Tibial nerve (tissue), 4 donors: ENCODE measurements around the gene KLK12. TPM values are rescaled to one million over a fixed set of nuclear protein-coding genes. Genes with fewer than 3 reads are reported as not detected.
A peak's percentile ranks its signal among the peaks of the same experiment; 100 is the strongest.

ENCODE experiments used
- DNase-seq, 2 donors: peaks; one replicate each; pipeline ENCODE4 v3.0.0-alpha.2; 2019; ENCODE audit warnings: low spot score in 2 of 2
- H3K27ac ChIP-seq, 4 donors: fragments of 200-600 bp; sonication (generic) in 3 of 4; one replicate each; pipeline ENCODE4 v1.5.1; 2017 to 2019; ENCODE audit warnings: mild to moderate bottlenecking in 1 of 4
- H3K27me3 ChIP-seq, 2 donors: fragments of 200-600 bp; sonication (generic) in 1 of 2; one replicate each; pipeline versions ENCODE4 v1.5.1 to v1.6.0; 2017 to 2019
- H3K36me3 ChIP-seq, 3 donors: fragments of 200-600 bp; sonication (generic); one replicate each; pipeline ENCODE4 v1.5.1; 2018 to 2019
- H3K4me1 ChIP-seq, 4 donors: fragments of 200-600 bp; sonication (generic) in 3 of 4; one replicate each; pipeline ENCODE4 v1.5.1; 2017 to 2019
- H3K4me3 ChIP-seq, 4 donors: fragments of 200-600 bp; sonication (generic) in 3 of 4; one replicate each; pipeline ENCODE4 v1.5.1; 2017 to 2019; ENCODE audit warnings: mild to moderate bottlenecking in 1 of 4, moderate library complexity in 1 of 4
- H3K9me3 ChIP-seq, 4 donors: fragments of 200-600 bp; sonication (generic) in 3 of 4; one replicate each; pipeline ENCODE4 v1.5.1; 2017 to 2019
- EP300 ChIP-seq, 2 donors: sonication (generic); formaldehyde crosslinking; IDR thresholded peaks; one replicate each; pipeline ENCODE4 v1.6.1; 2017; ENCODE audit warnings: antibody characterized with exemption in 2 of 2, mild to moderate bottlenecking in 1 of 2
- POLR2A ChIP-seq, 2 donors: fragments of 450-650 bp; IDR thresholded peaks; one replicate each; pipeline ENCODE4 v1.6.1; 2017; ENCODE audit warnings: antibody characterized with exemption in 2 of 2, mild to moderate bottlenecking in 2 of 2, moderate library complexity in 2 of 2
- WGBS, 2 donors: methylation state at CpG; one replicate each; pipeline ENCODE4 v1.1.5; 2018; 5-methylcytosine and 5-hydroxymethylcytosine counted together
- total RNA-seq, 4 donors: library from RNA; depleted of rRNA; stranded (reverse); fragments of >200 nt; gene quantifications; one replicate each; pipeline ENCODE4 v1.1.0, GENCODE V29; 2016
- TF ChIP-seq, protein P1 (sequence below), 5 experiments: fragments of 200-600 bp in 3 of 5; fragments of 450-650 bp in 2 of 5; sonication (generic) in 3 of 5; IDR thresholded peaks; one replicate each; pipeline ENCODE4 v1.5.1; 2016 to 2019; ENCODE audit warnings: antibody characterized with exemption in 5 of 5, mild to moderate bottlenecking in 3 of 5, moderate library complexity in 2 of 5

Gene KLK12
- total RNA-seq, 4 donors from 2014 or later: not detected

DNA sequence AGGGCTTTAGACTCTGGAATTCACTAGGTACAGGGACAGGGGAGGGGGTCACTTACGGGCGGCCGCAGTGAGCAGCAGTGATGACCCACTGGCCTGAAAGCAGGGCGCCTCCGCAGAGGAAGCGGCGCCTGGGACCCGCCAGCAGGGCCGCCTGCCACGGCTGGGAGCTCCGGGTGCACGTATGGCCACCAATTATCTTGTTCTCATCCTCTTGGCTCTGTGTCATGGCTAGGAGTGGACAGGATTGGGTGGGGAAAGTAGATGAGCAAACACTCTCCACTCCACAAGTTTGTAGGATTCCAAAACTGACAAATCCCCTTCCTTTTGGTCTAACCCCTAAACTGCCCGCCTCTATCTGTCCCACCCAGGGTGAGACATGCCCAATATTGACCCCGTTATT, 46.7 kb upstream of the KLK12 start:
- WGBS, 2 donors: 85 to 90% methylated on average over 14 of the region's 14 CpGs
- no peak for DNase-seq
- Histone ChIP-seq H3K4me1 (no peaks in the 10 kb centered on the region), H3K27ac (no peak overlapping the region), H3K4me3 (no peak overlapping the region), H3K36me3 (no peaks in the 10 kb centered on the region), H3K9me3 (no peaks in the 10 kb centered on the region), H3K27me3 (peaks cover 0 to 3% of the 10 kb centered on the region in 2 donors)
- TF ChIP-seq EP300 (IDR thresholded peaks at IDR 0.05) (no peak), POLR2A (IDR thresholded peaks at IDR 0.05) (no peak)
- TF ChIP-seq, protein P1, sequence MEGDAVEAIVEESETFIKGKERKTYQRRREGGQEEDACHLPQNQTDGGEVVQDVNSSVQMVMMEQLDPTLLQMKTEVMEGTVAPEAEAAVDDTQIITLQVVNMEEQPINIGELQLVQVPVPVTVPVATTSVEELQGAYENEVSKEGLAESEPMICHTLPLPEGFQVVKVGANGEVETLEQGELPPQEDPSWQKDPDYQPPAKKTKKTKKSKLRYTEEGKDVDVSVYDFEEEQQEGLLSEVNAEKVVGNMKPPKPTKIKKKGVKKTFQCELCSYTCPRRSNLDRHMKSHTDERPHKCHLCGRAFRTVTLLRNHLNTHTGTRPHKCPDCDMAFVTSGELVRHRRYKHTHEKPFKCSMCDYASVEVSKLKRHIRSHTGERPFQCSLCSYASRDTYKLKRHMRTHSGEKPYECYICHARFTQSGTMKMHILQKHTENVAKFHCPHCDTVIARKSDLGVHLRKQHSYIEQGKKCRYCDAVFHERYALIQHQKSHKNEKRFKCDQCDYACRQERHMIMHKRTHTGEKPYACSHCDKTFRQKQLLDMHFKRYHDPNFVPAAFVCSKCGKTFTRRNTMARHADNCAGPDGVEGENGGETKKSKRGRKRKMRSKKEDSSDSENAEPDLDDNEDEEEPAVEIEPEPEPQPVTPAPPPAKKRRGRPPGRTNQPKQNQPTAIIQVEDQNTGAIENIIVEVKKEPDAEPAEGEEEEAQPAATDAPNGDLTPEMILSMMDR (IDR thresholded peaks at IDR 0.05): no peak

DNA sequence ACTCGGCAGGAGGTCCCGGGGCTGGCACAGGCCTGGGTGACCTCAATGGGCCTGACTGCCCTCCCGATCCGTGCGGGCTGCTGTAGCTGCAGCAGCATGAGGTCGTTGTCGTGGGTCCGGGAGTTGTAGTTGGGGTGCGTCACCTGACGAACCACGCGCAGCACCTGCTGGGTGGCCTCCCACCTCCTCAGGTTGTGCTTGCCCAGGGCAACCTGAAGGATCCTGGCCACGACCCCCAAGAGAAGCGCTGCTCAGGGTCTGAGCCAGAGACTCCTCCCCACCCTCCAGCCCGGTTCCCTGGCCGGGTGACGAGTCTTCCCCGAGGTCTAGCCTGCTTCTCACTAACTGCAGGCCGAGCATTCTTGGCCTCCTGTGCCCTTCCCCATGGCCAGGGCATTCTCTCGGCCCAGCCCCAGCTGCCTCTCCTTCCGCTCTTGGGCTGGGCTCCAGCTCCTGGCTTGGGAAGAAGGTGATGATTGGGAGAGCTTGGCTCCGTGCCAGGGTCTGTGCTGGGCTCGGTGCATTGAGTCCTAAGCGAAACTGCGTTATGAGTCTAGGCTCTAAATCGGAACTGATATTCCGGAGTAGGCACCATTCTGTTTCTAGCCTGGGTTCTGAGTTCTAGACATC, 44.8 kb upstream of the KLK12 start:
- no peaks in the 10 kb centered on the region for H3K36me3 ChIP-seq
- TF ChIP-seq, protein P1 (IDR thresholded peaks at IDR 0.05): no peak
- TF ChIP-seq EP300 (IDR thresholded peaks at IDR 0.05) (no peak), POLR2A (IDR thresholded peaks at IDR 0.05) (no peak)
- H3K27ac ChIP-seq: no peak overlapping the region
- H3K4me3 ChIP-seq: no peak overlapping the region
- 69 to 72% methylated on average over 21 to 23 of the region's 27 CpGs for WGBS, 2 donors
- peaks cover 0 to 3% of the 10 kb centered on the region in 2 donors for H3K27me3 ChIP-seq
- no peaks in the 10 kb centered on the region for H3K9me3 ChIP-seq
- no peaks in the 10 kb centered on the region for H3K4me1 ChIP-seq
- DNase-seq: peak in 1 of 2 donors; percentile 23

DNA sequence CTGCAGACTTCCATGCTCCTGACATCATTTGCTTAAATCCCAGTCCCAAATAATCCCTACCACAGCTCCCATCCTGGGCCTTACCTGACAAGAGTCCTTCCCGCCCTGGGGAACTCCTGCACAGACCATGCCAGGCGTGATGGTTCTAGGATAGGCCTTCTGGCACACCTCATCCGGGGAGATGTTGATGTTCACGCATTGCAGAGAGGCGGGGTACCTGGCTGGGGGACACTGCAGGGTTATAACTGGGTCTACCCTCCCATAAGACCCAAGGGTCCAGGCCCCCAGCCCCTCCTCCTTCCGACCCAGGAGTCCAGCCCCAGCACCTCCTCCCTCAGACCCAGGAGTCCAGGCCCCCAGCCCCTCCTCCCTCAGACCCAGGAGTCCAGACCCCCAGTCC, 43.9 kb upstream of the KLK12 start:
- 80 to 84% methylated on average over 6 of the region's 6 CpGs for WGBS, 2 donors
- Histone ChIP-seq H3K9me3 (peaks cover 0 to 6% (median 0%) of the 10 kb centered on the region in 4 donors), H3K36me3 (no peaks in the 10 kb centered on the region), H3K27me3 (peaks cover 0 to 3% of the 10 kb centered on the region in 2 donors), H3K27ac (no peak overlapping the region), H3K4me1 (no peaks in the 10 kb centered on the region), H3K4me3 (no peak overlapping the region)
- no peak for DNase-seq
- TF ChIP-seq POLR2A (IDR thresholded peaks at IDR 0.05) (no peak), EP300 (IDR thresholded peaks at IDR 0.05) (no peak)

DNA sequence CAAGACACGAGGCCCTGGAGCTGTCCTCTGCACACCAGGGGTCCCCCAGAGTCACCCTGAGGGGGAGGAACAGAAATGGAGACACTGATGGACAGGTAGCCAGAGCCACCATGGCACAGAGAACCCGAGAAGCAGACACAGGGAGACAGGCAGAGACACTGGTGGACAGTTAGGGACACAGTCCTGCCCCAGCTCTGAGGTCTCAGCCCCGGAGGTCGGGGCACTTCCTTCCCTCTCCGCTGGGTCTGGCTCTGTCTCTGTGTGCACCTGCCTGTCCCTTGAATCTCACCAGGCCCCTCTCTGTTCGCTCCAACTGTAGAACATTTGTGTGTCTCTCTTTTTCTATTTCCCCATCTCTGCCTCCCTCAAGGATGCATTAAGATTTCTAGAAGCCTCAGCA, 43.3 kb upstream of the KLK12 start:
- peaks cover 0 to 3% of the 10 kb centered on the region in 2 donors for H3K27me3 ChIP-seq
- H3K9me3 ChIP-seq: peaks cover 0 to 12% (median 0%) of the 10 kb centered on the region in 4 donors
- H3K27ac ChIP-seq: no peak overlapping the region
- TF ChIP-seq POLR2A (IDR thresholded peaks at IDR 0.05): no peak
- TF ChIP-seq, protein P1 (IDR thresholded peaks at IDR 0.05): no peak
- TF ChIP-seq EP300 (IDR thresholded peaks at IDR 0.05): no peak
- WGBS, 2 donors: 66 to 72% methylated on average over 6 of the region's 6 CpGs
- no peaks in the 10 kb centered on the region for H3K36me3 ChIP-seq
- H3K4me3 ChIP-seq: no peak overlapping the region
- no peaks in the 10 kb centered on the region for H3K4me1 ChIP-seq
- DNase-seq: no peak

DNA sequence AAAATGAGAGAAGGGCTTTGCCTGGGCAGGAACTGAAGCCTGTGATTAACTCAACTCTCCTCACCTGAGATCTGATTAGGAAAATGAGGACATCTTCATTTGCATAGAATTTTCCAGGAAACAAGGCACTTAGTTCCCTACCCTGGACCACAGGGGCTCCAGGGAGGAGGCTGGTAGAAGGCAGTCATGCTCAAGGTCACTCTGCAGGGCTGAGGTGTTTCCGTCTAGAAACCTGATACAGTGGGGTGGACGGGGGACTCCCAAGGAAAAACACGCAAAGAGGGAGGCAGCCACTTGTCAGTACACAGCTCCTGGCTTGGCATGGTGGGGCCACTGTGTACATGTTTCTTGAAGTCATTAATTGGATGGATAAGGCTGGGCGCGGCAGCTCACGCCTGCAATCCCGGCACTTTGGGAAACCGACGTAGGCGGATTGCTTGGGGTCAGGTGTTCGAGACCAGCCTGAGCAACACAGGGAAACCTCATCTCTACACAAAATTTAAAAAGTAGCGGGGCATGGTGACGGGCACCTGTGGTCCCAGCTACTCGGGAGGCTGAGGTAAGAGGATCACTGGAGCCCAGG, 41.9 kb upstream of the KLK12 start:
- TF ChIP-seq EP300 (IDR thresholded peaks at IDR 0.05) (no peak), POLR2A (IDR thresholded peaks at IDR 0.05) (no peak)
- TF ChIP-seq, protein P1 (IDR thresholded peaks at IDR 0.05): no peak
- 75% methylated on average over 14 of the region's 14 CpGs for WGBS, 2 donors
- Histone ChIP-seq H3K4me3 (no peak overlapping the region), H3K27me3 (peaks cover 0 to 3% of the 10 kb centered on the region in 2 donors), H3K27ac (no peak overlapping the region), H3K4me1 (no peaks in the 10 kb centered on the region), H3K9me3 (peaks cover 0 to 14% (median 0%) of the 10 kb centered on the region in 4 donors), H3K36me3 (no peaks in the 10 kb centered on the region)
- DNase-seq: no peak
